HG02981 (cell line): ENCODE measurements around the gene ZC3H12C.
A peak's percentile ranks its signal among the peaks of the same experiment; 100 is the strongest.

Experiments
- ATAC-seq: cut with Tn5 transposase; IDR thresholded peaks from one replicate; pipeline ENCODE4 v1.9.1; 2021; ENCODE audit warnings: mild to moderate bottlenecking, moderate library complexity; ENCODE audit not compliant: unreplicated experiment

ZC3H12C gene

DNA sequence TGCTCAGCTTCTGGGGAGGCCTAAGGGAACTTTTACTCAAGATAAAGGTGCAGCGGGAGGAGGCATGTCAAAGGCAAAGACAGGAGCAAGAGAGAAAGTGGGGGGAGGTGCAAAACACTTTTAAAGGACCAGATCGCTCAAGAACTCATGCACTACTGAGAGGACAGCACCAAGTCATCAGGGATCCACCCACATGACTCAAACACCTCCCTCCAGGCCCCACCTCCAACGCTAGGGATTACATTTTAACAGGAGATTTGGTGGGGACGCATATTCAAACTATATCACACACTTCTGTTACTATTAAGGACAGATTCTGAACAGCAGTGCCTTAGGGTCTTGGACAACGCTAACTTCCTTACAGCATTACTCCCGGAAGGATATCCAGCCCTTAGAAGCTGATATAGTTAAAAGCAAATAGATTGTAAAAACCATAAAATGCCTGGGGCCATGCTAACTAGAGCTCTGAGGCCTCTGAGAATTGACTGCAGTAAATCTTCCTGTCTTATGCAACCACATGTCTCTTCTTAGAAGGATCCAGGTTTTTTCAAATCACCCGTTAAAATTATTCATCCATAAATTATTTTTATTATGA lies 16.7 kb upstream of the ZC3H12C start:
- peak; percentile 40 for ATAC-seq

DNA sequence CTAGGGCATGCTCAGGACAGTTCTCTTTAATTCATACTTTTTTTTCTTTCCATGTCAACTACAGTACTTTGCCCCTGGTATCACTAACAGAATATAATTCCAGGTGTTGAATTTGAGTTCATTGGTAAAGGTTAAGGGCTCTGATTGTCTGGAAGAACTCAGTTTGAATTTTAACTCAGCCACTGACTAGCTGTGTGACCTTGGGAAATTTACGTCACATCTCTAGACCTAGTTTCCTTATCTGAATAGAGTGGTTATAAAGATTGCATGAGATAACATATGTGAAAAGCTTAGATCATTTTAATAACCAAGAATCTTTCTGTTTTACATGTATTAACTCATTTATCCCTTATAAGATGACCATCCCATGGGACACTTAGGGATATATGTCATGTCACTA lies 15.8 kb upstream of the ZC3H12C start:
- ATAC-seq = peak; percentile 13

DNA sequence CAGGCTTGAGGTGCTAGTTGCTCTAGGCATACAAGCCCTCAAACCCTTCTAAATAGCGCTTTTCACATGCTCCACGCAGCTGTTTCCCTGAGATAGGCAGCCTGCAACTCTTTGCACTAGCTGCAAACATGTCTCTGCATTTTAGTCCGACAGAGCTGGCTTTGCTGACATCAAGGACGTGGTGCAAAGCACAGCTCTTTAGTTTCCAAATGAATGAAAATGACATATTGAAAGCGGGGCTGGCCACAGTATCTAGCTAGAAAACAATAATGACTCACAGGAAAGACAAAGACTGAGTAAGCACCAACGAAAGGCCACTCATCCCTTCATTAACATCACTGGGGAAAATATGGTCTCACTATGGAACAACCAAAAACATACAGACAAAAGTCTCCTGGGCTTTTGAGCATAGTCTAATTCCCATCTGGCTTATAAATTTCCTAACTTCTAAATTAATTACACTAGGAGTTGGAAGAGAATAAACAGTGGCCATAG lies 15.3 kb upstream of the ZC3H12C start:
- ATAC-seq = peak; percentile 91

DNA sequence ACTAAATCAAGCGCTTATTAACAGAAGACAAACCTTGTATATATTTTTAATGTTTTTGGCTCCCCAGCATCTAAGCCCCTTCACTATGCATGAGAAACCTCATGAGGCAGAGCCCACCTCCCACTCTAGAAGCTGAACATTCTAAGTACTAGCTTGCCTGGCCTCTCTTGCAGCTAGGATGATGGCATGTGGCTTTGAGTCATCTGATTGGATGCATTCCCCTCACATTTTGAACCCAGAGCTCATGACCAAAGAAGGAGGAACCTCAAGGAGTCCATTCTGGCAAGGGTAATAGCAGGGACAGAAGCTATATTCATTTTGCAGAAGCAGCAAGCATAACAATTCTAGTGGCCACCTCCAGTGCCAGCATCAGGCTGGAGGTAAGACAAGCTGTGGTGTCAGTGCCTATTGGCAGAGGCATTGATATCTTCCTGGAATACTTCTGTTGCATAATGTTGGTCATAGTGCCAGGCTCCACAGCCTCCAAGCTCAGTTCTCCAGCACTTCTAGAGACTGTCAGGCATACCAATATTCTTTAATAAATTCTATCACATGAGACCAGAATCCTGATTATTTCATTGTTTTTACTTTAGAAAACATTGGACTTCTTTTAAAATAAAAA lies 14.2 kb upstream of the ZC3H12C start:
- ATAC-seq = no peak

DNA sequence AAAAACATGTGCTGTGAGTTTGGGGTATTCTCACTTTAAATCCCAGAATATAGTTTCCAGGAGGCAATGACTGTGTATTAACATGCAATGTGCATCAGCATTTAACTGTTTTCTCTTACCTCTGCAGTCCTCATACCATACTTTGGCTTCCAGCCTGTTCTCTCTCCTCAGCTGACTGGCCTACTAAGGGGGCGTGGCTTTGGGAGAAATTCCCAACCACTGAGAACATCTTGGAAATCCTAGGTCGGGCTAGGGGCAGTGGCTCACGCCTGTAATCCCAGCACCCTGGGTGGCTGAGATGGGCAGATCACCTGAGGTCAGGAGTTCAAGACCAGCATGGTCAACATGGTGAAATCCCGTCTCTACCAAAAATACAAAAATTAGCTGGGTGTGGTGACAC lies 13.5 kb upstream of the ZC3H12C start:
- no peak for ATAC-seq

DNA sequence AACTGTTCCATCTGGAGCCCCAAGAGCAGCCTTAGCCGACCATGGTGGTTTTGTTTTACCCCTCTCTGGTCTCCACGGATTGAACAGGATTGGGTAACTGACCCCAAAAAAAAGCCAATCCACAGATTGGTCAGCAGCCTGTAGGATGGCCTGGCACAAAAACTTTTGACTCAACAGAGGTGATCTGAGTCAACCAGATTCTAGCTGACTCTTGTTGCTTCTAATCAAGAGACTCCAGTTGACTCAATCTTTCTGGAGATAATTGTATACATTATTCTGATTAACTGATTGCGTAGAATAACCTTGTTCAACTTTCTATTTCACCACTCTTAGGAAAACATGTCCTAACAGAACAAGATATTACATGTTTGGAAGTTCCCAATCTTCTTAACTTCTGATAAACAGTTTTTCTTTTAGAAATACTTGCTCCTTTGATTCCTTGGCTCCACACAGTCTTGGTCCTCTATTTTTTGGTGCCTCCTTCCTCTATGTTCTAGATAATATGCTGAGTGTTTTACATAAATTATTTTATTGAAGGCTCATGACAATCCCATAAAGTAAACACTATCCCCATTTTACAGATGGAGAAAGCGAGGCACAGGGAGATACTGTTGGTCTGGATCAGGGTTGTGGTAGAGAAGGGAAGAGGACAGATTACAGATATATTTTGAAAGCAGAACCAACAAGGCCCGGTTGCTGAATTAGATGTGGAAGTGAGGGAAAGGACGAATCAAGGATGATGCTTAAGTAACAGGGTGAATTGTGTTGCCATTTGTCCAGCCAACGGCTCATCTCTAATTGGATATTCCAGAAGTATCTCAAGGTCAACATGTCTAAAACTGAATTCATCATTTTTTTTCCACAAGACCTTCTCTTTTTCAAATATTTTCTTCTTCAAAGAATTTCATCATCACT lies 11.5 kb upstream of the ZC3H12C start:
- no peak for ATAC-seq

DNA sequence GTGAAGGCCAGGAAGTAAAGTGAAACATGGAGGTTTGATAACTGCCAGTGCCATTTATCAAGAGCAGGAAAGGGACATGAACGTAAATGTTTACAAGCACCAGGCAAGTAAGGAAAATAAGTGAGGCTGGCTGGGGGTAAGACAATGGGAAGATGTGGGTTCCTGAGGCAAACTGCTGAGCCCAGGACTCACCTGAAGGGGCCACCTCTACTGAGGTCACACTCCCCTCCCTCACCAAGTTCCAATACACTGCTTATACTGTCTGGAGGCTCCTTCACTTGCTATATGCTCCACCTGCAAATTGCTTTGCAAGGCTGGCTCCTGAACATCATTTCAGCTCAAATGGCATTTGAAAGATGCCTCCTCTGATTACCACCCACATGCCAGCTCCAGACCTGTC lies 10.3 kb upstream of the ZC3H12C start:
- no peak for ATAC-seq

DNA sequence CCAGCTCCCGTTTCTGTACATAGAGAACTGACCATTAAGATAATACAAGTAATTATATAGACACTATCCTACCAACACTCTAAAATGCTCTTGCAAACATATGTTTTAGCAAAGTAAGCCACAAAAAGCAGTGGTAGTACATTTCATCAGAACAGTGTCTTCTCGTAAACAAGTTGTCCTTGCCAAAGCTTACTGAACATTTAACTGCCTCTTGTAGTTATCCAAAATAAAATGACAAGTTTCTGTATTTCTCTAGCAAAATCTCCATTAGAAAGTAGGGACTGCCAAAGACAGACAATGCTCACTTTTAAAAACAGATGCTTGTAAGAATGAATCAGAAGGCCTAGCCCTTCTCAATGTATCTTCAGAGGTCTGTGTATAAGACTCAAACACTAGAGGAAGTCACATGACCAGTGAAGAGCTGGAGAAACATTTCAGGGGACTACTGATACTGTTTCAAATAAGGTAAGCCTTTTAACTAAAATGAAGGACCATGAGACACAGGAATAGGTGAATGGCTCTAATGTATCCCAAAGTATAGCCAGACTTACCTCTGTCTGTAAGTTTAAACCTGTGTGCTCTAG lies 7.8 kb upstream of the ZC3H12C start:
- ATAC-seq = no peak

DNA sequence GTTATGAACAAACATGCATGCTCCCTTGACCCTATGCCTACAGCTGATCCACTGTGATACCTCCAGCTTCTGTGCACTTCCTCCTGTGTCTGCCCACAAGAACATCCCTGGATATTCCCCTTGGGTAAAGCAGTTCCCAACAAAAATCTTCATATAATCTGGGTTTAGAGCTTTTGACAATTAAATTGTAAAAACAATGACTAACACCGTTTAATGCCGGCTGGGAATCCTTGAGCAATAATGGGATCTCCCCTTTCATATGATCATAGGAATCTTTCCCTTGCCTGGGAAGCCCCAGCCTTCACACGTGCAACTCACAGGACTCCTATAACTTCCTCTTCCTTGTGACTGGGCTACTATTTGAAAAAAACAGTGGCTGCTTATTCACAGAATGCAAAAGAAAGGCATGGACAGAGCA lies 6.3 kb upstream of the ZC3H12C start:
- no peak for ATAC-seq

DNA sequence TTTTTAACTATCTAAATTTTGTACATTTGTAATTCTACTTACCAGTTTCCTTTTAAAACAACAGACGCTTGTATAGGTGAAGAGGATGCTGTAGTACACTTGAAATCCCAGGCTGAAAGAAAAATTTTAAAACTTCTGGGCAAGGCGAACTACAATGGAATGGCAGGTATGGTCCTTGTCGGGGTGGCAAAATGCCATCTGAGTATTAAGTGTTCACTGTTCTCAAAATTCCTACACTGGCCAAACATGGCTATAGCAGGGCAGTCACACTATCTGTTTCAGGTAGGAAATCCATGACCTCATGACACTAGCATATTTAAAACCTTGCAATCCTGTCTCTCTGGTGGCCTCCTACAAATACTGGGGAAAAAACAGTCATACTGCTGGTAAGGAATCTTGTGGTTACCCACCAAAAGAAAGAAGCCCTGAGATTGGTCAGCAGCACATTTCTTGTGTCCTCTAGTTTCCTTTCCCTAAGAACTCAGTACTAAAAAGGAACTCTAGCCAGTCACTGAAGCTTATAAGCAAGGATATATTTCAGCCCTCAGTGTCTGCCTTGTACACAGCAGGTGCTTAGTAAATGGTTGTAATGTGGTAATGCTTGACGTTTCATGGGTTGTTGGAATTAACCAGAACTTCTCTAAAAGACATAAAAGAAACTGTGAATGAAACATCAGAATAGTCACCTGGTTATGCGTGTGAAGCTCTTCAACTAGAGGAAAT lies 5.2 kb upstream of the ZC3H12C start:
- no peak for ATAC-seq

DNA sequence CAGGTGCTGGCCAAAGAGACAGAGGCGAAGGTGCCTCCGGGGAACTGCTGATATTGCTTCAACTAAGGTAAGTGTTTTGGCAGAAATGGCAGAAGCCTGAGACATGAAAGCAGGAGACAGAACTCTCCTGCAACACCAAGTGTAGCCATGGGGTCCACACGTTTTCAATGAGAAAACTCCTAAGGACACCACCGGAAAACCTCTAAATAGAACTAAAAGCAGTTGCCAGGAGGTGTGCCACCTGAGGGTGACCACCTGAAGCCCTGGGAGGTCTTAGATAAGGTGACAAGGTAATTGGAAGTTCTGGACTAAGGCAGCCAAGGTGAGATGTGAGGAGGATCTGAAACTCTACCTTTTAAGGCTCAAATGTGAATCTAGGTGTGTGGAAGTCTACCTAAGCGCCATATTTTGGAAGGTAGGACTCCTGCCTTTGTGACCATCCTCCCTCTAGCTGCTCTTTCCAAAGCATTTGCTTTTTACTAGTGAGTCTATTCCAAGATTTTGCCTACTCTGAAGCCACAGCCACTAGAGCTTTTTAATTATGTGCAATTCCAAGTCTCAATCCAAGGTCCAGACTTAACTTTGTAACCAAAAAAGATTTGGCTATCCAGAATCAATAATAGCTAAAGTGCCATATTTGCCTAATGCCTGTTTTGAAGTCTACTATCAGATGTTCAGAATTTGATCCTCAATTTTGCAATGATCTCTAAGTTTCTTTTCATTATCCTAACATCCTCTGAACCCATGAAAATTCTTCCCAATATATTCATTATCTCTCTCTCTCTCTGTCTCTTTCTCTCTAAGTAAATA lies 4.5 kb upstream of the ZC3H12C start:
- no peak for ATAC-seq

DNA sequence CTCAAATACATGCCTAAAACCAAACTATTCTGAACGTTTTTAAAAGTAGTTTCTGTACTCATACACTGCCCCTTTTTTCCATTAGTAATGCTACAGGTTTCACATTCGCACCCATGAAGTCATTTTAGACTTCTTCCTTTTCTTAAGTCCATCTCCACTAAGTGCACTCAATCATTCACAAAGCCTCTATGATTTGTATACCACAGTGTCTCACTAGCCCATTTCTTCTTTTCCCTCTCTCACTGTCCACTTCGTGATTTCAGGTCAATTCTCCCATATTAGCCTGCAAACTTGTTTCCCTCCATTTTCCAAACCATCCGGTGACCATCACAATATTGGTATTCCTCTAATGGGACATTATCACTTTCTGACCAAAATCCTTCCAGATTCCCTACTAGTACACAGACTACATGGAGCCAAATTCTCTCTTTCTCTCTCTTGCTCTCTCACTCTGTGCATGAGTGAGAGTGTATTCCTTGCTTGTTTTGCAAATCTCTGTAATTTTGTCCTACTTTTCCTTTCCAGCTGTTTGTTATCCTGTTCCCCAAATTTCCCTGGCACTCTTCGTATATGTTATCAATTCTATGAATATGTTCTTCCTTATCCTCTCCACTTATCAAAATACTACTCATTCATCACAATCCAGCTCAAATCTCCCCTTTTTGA lies 3.4 kb upstream of the ZC3H12C start:
- ATAC-seq = no peak

DNA sequence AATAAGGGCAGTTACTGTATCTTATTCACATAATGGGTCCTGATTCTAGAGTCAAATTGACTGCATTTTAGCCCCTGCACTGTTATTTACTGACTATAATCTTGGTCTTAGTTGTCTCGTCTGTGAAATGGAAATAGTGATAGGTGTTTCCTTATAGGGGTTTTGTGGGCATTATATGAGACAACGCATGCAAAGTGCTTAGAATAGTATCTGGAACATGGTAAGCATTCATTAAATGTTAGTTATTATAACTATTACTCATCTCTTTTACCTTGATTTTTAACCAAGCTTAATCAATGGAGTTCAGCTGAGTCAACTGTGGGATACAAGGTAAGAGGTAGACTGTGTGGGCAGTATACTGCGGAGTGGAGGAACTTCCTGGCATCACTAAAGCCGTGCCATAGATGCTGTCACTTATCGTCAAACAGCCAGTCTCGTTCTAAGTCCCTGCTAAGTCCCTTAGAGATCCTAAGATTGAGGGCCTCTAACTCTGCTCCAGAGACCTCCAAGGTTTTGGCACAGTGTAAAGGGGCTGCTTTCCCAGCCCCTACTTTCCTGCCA lies 2.6 kb upstream of the ZC3H12C start:
- ATAC-seq = no peak

DNA sequence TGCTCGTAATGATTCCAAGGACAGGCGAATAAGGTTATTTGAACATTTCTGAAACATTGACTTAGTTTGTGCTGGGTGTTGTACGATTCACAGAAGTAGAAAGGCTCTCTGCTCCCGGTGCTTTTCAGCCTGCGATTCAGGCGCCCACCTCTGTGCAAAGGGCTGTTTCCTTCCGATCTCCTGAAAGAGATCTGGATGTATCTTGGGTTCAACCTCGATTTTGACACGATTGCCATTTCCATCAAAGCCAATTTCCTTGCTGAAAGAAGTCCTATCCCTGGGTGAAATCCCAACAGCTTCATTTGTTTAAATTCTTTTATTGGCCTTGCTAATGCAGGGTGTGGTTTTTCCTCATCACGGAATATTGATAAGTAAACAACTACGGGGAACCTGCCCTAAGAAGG lies 1.1 kb upstream of the ZC3H12C start:
- no peak for ATAC-seq

DNA sequence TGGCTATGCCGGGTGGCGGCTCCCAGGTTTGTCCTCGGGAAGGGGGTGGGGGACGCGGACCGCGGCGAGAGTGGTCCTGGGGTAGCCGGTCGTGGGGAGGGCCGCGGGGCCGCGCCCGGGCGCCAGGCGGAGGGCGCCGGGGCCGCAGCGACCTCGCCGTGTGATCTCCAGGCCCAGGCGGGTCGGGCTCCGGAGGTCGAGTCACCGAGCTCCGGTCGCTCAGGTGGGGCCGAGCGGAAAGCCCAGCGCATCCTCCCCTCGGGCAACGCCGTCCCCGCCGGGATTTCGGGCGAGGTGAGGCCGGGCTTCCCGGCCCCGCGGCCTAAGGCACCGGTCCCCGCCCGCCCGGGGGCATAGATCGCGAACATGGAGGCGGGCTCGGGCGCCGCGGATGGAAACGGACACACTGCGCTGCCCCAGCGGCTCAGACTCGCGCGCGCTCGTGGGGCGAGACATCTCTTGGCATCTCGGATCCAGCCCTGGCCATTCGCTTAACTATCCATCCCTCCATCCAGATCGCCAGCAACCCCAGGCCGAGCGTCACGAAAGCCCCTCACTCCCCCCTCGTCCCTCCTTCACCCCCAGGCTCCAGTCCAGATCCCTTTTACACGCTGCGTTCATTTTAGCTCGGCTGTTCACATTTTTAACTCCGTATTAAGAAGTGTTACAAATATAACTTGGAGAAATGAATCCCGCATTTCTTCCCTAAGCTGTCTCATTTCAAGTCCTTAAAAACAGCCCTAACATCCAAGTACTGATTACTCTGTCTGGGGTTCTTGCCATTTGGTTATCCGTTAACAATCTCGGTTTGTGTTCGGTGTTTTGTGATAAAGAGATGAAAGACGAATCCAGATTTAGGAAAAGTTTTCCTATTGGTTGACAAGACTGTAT lies 460 bp downstream of the ZC3H12C start:
- ATAC-seq = peak; percentile 17

DNA sequence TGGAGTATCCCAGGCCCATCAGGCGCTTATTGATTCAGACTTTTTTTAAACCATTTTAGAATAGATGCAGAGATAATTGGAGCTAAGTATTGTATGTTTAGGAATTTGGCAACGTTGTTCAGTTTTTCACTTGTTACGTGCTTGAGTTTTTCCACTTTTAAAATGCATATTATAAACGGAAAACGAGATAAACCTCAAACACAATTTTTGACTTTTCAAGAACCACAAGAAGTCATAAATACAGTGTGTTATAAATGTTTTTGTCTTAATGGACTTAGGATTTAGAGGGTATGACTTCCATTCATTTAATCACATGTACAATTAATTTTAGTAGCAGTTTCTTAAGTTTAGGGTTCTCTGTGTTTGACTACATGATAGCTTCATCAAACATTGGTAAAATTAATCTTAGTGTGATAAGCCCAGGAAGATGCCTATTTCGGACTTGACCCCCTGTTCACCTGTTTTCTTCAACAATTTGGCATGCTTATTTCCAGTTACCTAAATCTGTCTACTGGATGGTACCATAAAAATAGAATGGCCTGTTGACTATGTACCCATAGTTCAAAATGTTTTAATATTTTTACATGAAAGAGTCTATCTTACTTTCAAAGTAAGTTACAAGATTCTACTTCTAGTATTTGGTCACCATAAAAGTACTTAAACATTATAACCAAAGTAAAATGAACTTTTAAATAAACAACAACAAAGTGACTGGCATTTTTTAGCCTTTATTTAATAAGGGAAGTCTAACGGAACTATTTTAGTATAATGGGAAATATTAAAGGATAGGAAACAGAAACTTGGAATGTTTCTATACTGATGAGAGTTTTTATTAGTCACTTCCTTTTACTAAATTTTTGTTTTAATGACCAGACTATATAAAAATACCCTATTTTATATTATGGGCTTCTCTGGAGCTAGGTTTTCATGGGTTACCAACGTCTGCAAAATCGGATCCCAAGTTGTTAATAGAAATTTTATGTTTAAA lies 1.4 kb downstream of the ZC3H12C start:
- no peak for ATAC-seq

DNA sequence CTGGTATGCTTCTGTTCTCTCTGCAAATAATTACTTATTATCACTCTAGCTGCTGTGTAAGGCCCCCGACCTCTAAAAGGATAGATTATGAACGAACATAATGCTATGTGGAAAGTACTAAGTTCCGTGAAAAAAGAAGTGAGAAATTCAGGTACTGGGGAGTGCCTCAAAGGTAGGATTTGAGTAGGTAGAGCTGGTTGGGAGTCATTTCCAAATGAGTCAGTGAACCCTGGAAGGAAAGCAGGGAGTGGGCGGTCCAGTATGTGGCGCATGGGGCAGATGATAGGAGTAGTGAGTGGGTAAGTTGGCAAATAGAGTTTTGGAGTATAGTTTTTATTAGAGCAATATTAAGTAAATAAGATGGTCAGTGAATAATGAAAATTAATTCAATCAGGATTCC lies 2.4 kb downstream of the ZC3H12C start:
- ATAC-seq = no peak
